ENCODE data around the gene TAP2.

- TF ChIP-seq CTCF (IDR thresholded peaks at IDR 0.05; ENCODE audit: low read length) (no peak), EZH2 (IDR thresholded peaks at IDR 0.05; ENCODE audit: borderline replicate concordance, low read length) (no peak)
Measured at GRCh38 chr6:32882879-32883250, 44.3 kb upstream of the TAP2 start.

Measured in OCI-LY1 (cell line).